Testis (tissue), 3 donors: ENCODE data around the gene MICB. TPM values are rescaled to one million over a fixed set of nuclear protein-coding genes. Genes with fewer than 3 reads are reported as not detected.

Experiments
- DNase-seq: peaks from one replicate; pipeline ENCODE4 v3.0.0-alpha.2; 2019
- H3K27ac ChIP-seq, 2 donors: fragments of 200-600 bp; sonication (generic); one replicate each; pipeline ENCODE4 v1.5.1; 2019
- H3K27me3 ChIP-seq: fragments of 200-600 bp; sonication (generic); one replicate; pipeline ENCODE4 v1.5.1; 2019
- H3K36me3 ChIP-seq: fragments of 200-600 bp; sonication (generic); one replicate; pipeline ENCODE4 v1.5.1; 2017; ENCODE audit warnings: low read depth; ENCODE audit errors: missing control alignments
- H3K4me1 ChIP-seq: fragments of 200-600 bp; sonication (generic); one replicate; pipeline ENCODE4 v1.5.1; 2019
- H3K4me3 ChIP-seq, 2 donors: fragments of 200-600 bp; sonication (generic); one replicate each; pipeline ENCODE4 v1.5.1; 2017 to 2019
- H3K9me3 ChIP-seq: fragments of 200-600 bp; sonication (generic); one replicate; pipeline ENCODE4 v1.5.1; 2017
- CTCF ChIP-seq, 3 experiments: fragments of 450-650 bp in 2 of 3; fragments of 200-600 bp in 1 of 3; sonication (generic) in 1 of 3; IDR thresholded peaks; one replicate each; pipeline ENCODE4 v1.5.1; 2016 to 2019; ENCODE audit warnings: antibody characterized with exemption in 3 of 3, mild to moderate bottlenecking in 2 of 3, moderate library complexity in 1 of 3
- POLR2A ChIP-seq: fragments of 450-650 bp; IDR thresholded peaks from one replicate; pipeline ENCODE4 v1.6.1; 2017; ENCODE audit warnings: antibody characterized with exemption, mild to moderate bottlenecking, moderate library complexity
- WGBS, 2 donors: methylation state at CpG; one replicate each; pipeline ENCODE4 v1.1.5; 2018; 5-methylcytosine and 5-hydroxymethylcytosine counted together
- intact Hi-C: fragments of 100-400 bp; cut with DNase I; formaldehyde crosslinking; loops from one replicate; pipeline ENCODE4 v1.15.1; 2023; ENCODE audit warnings: low total_unique reads
- polyA plus RNA-seq: library from polyadenylated mRNA; stranded (reverse); fragments of 350-450 nt; fragmentation: Illumina TruSeq; extraction: RNeasy Lipid Tissue Mini Kit (QIAGEN cat#74804); gene quantifications from one replicate; pipeline ENCODE4 v1.2.3, GENCODE V29; 2014; ENCODE audit warnings: low read depth, low replicate concordance; ENCODE audit not compliant: insufficient read depth
- total RNA-seq, 2 donors: library from RNA; depleted of rRNA; stranded (reverse); fragments of >200 nt; gene quantifications; one replicate each; pipeline ENCODE4 v1.2.3, GENCODE V29; 2016

Gene MICB
- total and polyA plus RNA-seq, 3 donors from 2014 or later, result 4.1 to 5.4 (median 4.4) TPM

GRCh38 chr6:31521835-31522234 is 23.9 kb downstream of the MICB start:
- Histone ChIP-seq H3K27ac (no peak overlapping the region), H3K9me3 (no peaks in the 10 kb centered on the region), H3K27me3 (no peaks in the 10 kb centered on the region), H3K4me1 (no peaks in the 10 kb centered on the region), H3K4me3 (no peak overlapping the region), H3K36me3 (no peaks in the 10 kb centered on the region)
- WGBS, 2 donors, result 80 to 84% methylated on average over 3 of the region's 3 CpGs
- DNase-seq, result peak; percentile 2
- TF ChIP-seq CTCF (IDR thresholded peaks at IDR 0.05), result no peak
- no peak for TF ChIP-seq POLR2A
- intact Hi-C loops, result no loop called here

GRCh38 chr6:31525553-31525931 is 27.6 kb downstream of the MICB start:
- intact Hi-C loops, result no loop called here
- Histone ChIP-seq H3K27ac (no peak overlapping the region), H3K27me3 (no peaks in the 10 kb centered on the region), H3K4me1 (no peaks in the 10 kb centered on the region), H3K9me3 (no peaks in the 10 kb centered on the region), H3K4me3 (no peak overlapping the region), H3K36me3 (no peaks in the 10 kb centered on the region)
- DNase-seq, result no peak
- 66 to 73% methylated on average over 8 of the region's 8 CpGs for WGBS, 2 donors
- TF ChIP-seq CTCF (IDR thresholded peaks at IDR 0.05), result no peak
- no peak for TF ChIP-seq POLR2A

DNA sequence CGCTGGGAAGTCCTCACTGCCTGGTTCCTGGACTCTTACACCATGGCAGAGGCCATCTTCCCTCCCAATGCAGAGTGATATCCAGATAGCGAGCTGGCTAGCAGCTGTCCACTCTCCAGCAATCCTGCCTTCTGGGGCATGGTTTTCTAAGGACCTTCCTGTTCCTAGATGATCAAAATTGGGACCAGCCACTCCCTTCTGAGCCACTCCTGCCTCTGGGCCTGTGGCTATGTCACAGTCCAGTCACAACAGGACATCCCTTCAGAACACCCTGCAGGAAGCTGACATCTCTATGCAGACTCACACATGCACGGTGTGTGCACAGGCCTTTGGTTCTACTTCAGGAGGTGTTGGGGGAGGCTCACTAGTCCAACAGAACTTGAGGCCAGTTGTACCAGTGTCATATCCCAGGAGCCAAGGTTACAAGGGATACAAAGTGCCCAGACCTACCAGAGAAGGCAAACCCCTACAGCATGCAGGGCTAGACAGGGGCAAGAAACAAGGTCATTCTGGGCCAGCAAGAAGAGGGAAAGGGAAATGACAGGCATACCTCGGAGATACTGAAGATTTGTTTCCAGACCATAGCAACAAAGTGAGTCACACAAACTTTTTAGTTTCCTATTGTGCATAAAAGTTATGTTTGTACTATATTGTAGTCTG is 28.1 kb downstream of the MICB start:
- WGBS, 2 donors, result 75 to 84% methylated on average over 4 of the region's 4 CpGs

GRCh38 chr6:31528307-31528777 is 30.4 kb downstream of the MICB start:
- intact Hi-C loops, result no loop called here
- 74 to 83% methylated on average over 4 of the region's 4 CpGs for WGBS, 2 donors
- Histone ChIP-seq H3K36me3 (no peaks in the 10 kb centered on the region), H3K27me3 (no peaks in the 10 kb centered on the region), H3K4me3 (no peak overlapping the region), H3K4me1 (no peaks in the 10 kb centered on the region), H3K27ac (no peak overlapping the region), H3K9me3 (no peaks in the 10 kb centered on the region)
- no peak for DNase-seq
- TF ChIP-seq POLR2A (no peak), CTCF (IDR thresholded peaks at IDR 0.05) (no peak)

More for the DNA sequence above, 28.1 kb downstream of the MICB start:
- TF ChIP-seq POLR2A (no peak), CTCF (IDR thresholded peaks at IDR 0.05) (no peak)
- H3K9me3 ChIP-seq, result no peaks in the 10 kb centered on the region
- no peak overlapping the region for H3K27ac ChIP-seq
- intact Hi-C loops, result no loop called here
- H3K27me3 ChIP-seq, result no peaks in the 10 kb centered on the region
- H3K36me3 ChIP-seq, result no peaks in the 10 kb centered on the region
- no peaks in the 10 kb centered on the region for H3K4me1 ChIP-seq
- peak; percentile 0 for DNase-seq
- no peak overlapping the region for H3K4me3 ChIP-seq

GRCh38 chr6:31528821-31529328 is 30.9 kb downstream of the MICB start, which contains the start of gene MCCD1:
MCCD1 (plus strand) TSS chr6:31528962; CDS start chr6:31529015, 53 bp downstream.
- Histone ChIP-seq H3K36me3 (no peaks in the 10 kb centered on the region), H3K27me3 (no peaks in the 10 kb centered on the region), H3K4me1 (no peaks in the 10 kb centered on the region), H3K4me3 (no peak within 1 kb of the TSS), H3K27ac (no peak within 1 kb of the TSS), H3K9me3 (no peaks in the 10 kb centered on the region)
- DNase-seq, result no peak
- intact Hi-C loops, result no loop called here
- WGBS, 2 donors, result 17 to 59% methylated on average over 1 to 7 of the region's 7 CpGs
- TF ChIP-seq CTCF (IDR thresholded peaks at IDR 0.05) (no peak), POLR2A (no peak)
